Measurements from ENCODE around the gene INPP5A. TPM values are rescaled to one million over a fixed set of nuclear protein-coding genes. Genes with fewer than 3 reads are reported as not detected.

The INPP5A gene
- total and polyA plus RNA-seq, 2 of the 13 experiments (the other 11 are each of a cell fraction or from before 2014, with no cell fraction given): 17.5 to 37.9 TPM

- ATAC-seq: peak; percentile 38
- intact Hi-C loops (cut with micrococcal nuclease; ENCODE audit: unreplicated experiment): loop anchor here (1.0 to 5.0 kb wide), 3 partner anchors 19 to 74 kb away; partner anchors contain the start of gene INPP5A
- TF ChIP-seq RERE (CRISPR knock-in tag; IDR thresholded peaks at IDR 0.05; ENCODE audit: low read depth): no peak
- TF ChIP-seq ZNF329 (CRISPR knock-in tag; IDR thresholded peaks at IDR 0.05; ENCODE audit: low read depth): no peak
- TF ChIP-seq CBX2 (IDR thresholded peaks at IDR 0.05; ENCODE audit: low read depth, low read length): no peak
- no peak for TF ChIP-seq CBX2 (CRISPR knock-in tag; IDR thresholded peaks at IDR 0.05; ENCODE audit: low read depth)
- TF ChIP-seq PHF21A (CRISPR knock-in tag; IDR thresholded peaks at IDR 0.05): 0 out of 2 replicates have a peak, but pooled peaks have one; percentile 2
- TF ChIP-seq ZNF737 (CRISPR knock-in tag; IDR thresholded peaks at IDR 0.05; ENCODE audit: borderline replicate concordance): 0 out of 2 replicates have a peak, but pooled peaks have one; percentile 26
- no peak for TF ChIP-seq ZNF616 (CRISPR knock-in tag; IDR thresholded peaks at IDR 0.05; ENCODE audit: low read depth)
- TF ChIP-seq NR2F6 (IDR thresholded peaks at IDR 0.05): peak; percentile 7; the same call in 1 of the 2 replicates
- no peak for TF ChIP-seq NR2F6 (CRISPR knock-in tag; IDR thresholded peaks at IDR 0.05)
- TF ChIP-seq NCOA1 (CRISPR knock-in tag; IDR thresholded peaks at IDR 0.05): peak; percentile 68; the same call in 1 of the 2 replicates
- no peak for TF ChIP-seq ZFP1 (CRISPR knock-in tag; IDR thresholded peaks at IDR 0.05)
- 0 out of 2 replicates have a peak, but pooled peaks have one; percentile 19 for TF ChIP-seq ZNF800 (CRISPR knock-in tag; IDR thresholded peaks at IDR 0.05)
- TF ChIP-seq MED8 (CRISPR knock-in tag; IDR thresholded peaks at IDR 0.05; ENCODE audit: insufficient replicate concordance): no peak
- 0 out of 2 replicates have a peak, but pooled peaks have one; percentile 15 for TF ChIP-seq ZNF276 (CRISPR knock-in tag; IDR thresholded peaks at IDR 0.05; ENCODE audit: low read depth)
- TF ChIP-seq TAF1 (CRISPR knock-in tag; IDR thresholded peaks at IDR 0.05): peak; percentile 53; the same call in 1 of the 2 replicates
- TF ChIP-seq ZNF773 (CRISPR knock-in tag; IDR thresholded peaks at IDR 0.05; ENCODE audit: borderline replicate concordance): 0 out of 2 replicates have a peak, but pooled peaks have one; percentile 41
- TF ChIP-seq ARNT (IDR thresholded peaks at IDR 0.05): no peak
Measured at GRCh38 chr10:132517951-132518521, 19.6 kb upstream of the INPP5A start.

More at GRCh38 chr10:132517951-132518521, 19.6 kb upstream of the INPP5A start:
- WGBS (ENCODE audit: low lambda C conversion rate): 4% methylated on average over 5 of the region's 16 CpGs
- FAIRE-seq (no peak), DNase-seq (ENCODE audit: low spot score) (peak; percentile 60)
- H2AFZ ChIP-seq (ENCODE audit: low read length): no peak overlapping the region
- CTCF ChIA-PET (ENCODE audit: low intra/inter-chr PET ratio, low total read pairs): no interaction called here
- no peaks in the 10 kb centered on the region for H3K79me2 ChIP-seq (ENCODE audit: insufficient read depth, low read length)
- peaks cover 61% of the 10 kb centered on the region for H3K4me1 ChIP-seq (ENCODE audit: insufficient read depth, low read length)
- peak overlapping the region; percentile 69 for H3K27ac ChIP-seq (ENCODE audit: extremely low read length, insufficient read depth, low read length)
- POLR2A ChIA-PET: interaction anchor here (0.8 to 3.6 kb wide), 12 partner anchors 10 to 73 kb away, joined by 3 to 24 read pairs (median 4); partner anchors contain the start of gene INPP5A
- peak overlapping the region; percentile 74 for H3K9ac ChIP-seq (ENCODE audit: insufficient read depth, low read depth, low read length)
- H3K27me3 ChIP-seq (ENCODE audit: control insufficient read depth in 1 of 2, insufficient read depth in 2 of 2, low read length in 2 of 2): peaks cover 4 to 33% of the 10 kb centered on the region in 2 experiments; a peak in 4 of 5 replicates
- in situ Hi-C loops (cut with HindIII; ENCODE audit: extremely low pct_ligation_motif_present, low pct_unique_long_range_greater_than_20kb): no loop called here
- no peaks in the 10 kb centered on the region for H3K9me3 ChIP-seq (ENCODE audit: low read length)
- no peaks in the 10 kb centered on the region for H4K20me1 ChIP-seq (ENCODE audit: insufficient read depth, low read length)
- BruUV-seq (replicated peaks): no TSS peak
- H3K4me3 ChIP-seq (replicated peaks in 1 of 3; ENCODE audit: insufficient read depth in 1 of 3, low read depth in 2 of 3, low read length in 3 of 3): peak overlapping the region; percentile 48 to 75 (median 62)
- no peaks in the 10 kb centered on the region for H3K36me3 ChIP-seq (replicated peaks in 1 of 2; ENCODE audit: control insufficient read depth in 1 of 2, insufficient read depth in 2 of 2, low read length in 2 of 2)
- peak overlapping the region; percentile 97 for H3K4me2 ChIP-seq (ENCODE audit: low read depth, low read length)

Measured in HepG2 (cell line).